ENCODE measurements around the gene SCYL3. TPM values are rescaled to one million over a fixed set of nuclear protein-coding genes. Genes with fewer than 3 reads are reported as not detected.
A peak's percentile ranks its signal among the peaks of the same experiment; 100 is the strongest.
"Not testable (repeated sequence)": the region's sequence is repeated elsewhere in the genome, so short reads cannot be mapped to it uniquely, and the experiment has no call there.

SCYL3 gene
- total RNA-seq, 1 experiment from 2014 or later, result 3.5 TPM

DNA sequence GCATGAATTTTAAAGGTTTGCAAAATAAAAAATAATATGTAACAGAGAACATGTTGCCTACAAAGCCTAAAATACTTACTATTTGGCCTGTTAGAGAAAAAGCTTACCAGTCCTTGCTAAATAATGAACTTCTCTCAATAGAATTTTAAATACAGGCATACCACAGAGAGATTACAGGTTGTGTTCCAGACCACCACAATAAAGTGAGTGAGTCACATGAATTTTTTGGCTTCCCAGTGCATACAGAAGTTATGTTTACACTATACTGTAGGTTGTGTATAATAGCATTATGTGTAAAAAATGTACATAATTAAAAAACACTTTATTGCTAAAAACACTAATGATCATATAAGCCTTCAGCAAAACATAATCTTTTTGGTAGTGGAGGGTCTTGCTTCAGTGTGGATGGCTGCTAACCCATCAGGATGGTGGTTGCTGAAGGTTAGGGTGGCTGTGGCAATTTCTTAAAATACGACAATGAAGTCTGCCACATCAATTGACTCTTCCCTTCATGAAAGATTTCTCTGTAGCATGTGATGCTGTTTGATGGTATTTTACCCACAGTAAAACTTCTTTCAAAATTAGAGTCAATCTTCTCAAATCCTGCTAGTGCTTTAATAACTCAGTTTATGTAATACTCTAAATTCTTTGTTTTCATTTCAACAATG lies 48.6 kb downstream of the SCYL3 start:
- DNase-seq (ENCODE audit: low read depth), result no peak
- in situ Hi-C loops (cut with HindIII; ENCODE audit: low pct_unique_long_range_greater_than_20kb, low sequenced_read_pairs), result no loop called here

- in situ Hi-C loops (cut with HindIII; ENCODE audit: low pct_unique_long_range_greater_than_20kb, low sequenced_read_pairs), result no loop called here
- no peak for DNase-seq (ENCODE audit: low read depth)
Observed at GRCh38 chr1:169838942-169839341, 54.8 kb downstream of the SCYL3 start.

- in situ Hi-C loops (cut with HindIII; ENCODE audit: low pct_unique_long_range_greater_than_20kb, low sequenced_read_pairs), result no loop called here
- no peak for DNase-seq (ENCODE audit: low read depth)
Observed at GRCh38 chr1:169836198-169836597, 57.5 kb downstream of the SCYL3 start.

- DNase-seq (ENCODE audit: low read depth), result no peak
- in situ Hi-C loops (cut with HindIII; ENCODE audit: low pct_unique_long_range_greater_than_20kb, low sequenced_read_pairs), result no loop called here
Observed at GRCh38 chr1:169835647-169836046, 58.0 kb downstream of the SCYL3 start.

DNA sequence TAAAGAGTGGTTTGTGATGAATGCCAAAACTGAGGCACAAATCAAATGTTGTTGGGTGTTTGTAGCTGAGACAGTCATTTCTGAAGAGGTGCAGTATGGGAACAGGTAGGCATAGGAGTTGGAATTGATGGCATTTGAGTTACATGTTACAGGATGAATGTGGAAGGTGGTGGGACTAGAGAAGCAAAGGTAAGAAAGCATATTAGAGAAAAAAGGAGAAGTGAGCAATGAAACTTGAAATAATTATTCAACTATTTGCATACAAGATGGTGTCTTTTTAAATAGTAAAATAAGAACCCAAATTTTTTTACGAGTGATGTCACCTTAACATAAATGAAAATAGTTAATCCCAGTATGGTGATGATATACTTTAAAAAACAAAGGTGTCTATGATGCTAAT lies 58.8 kb downstream of the SCYL3 start:
- in situ Hi-C loops (cut with HindIII; ENCODE audit: low pct_unique_long_range_greater_than_20kb, low sequenced_read_pairs), result no loop called here
- no peak for DNase-seq (ENCODE audit: low read depth)

GRCh38 chr1:169833179-169833901 lies 60.4 kb downstream of the SCYL3 start:
- in situ Hi-C loops (cut with HindIII; ENCODE audit: low pct_unique_long_range_greater_than_20kb, low sequenced_read_pairs), result no loop called here
- DNase-seq (ENCODE audit: low read depth), result no peak

- DNase-seq (ENCODE audit: low read depth), result no peak
- in situ Hi-C loops (cut with HindIII; ENCODE audit: low pct_unique_long_range_greater_than_20kb, low sequenced_read_pairs), result no loop called here
Observed at GRCh38 chr1:169829671-169830070, 64.0 kb downstream of the SCYL3 start.

DNA sequence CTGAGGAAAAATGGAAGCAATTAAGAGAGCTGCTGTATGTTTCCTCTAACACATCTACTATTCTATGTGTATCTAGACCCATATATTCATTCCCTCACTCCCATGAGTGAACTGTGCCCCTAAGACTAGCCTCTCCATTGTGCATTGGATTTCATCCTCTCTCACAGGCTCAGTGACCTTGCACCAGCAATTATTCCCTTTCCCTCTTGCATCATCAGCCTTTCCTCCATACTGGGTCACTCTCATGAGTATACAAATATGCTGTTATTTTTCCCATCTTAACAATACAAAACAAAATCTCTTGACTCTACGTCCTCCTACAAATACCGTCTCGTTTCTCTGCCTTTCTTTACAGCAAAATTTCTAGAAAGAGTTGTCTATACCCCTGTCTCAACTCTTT lies 69.5 kb downstream of the SCYL3 start:
- DNase-seq (ENCODE audit: low read depth), result no peak
- in situ Hi-C loops (cut with HindIII; ENCODE audit: low pct_unique_long_range_greater_than_20kb, low sequenced_read_pairs), result no loop called here

DNA sequence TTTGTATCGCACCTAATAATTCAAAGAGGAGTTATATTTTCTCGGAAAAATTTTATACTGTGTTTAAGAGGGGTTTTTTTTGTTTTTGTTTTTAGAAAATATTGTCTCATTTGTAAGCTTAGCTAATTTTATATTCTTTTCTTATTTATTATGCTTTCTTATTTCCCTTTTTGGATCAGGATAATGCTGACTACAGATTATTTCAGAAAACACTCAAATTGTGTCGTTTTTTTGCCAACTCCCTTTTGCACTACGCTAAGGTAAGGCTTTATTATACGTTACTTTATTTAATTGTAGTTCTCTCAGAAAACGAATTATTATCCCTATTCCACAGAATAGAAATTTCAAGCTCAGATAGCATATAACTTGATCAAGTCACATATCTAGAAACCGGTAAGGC lies 72.2 kb downstream of the SCYL3 start:
- in situ Hi-C loops (cut with HindIII; ENCODE audit: low pct_unique_long_range_greater_than_20kb, low sequenced_read_pairs), result no loop called here
- no peak for DNase-seq (ENCODE audit: low read depth)

DNA sequence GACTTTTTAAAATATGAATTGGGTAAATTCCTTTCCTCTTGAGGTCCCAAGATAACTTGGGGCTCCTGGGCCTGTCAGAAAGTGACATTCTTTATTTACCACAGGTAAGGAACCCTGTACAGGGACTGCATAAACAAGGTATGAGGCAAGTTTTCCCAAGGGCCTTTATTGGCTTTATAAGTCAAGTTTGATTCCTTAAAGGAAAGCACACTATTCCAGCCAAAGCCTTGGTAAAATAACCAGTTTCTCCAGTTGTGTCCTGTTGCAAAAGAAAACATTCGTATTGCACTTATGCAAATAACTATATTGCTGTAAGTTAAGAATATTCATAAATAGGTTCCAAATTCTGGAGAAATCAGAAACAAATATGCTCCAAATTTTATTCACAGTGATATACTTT lies 77.1 kb downstream of the SCYL3 start:
- in situ Hi-C loops (cut with HindIII; ENCODE audit: low pct_unique_long_range_greater_than_20kb, low sequenced_read_pairs), result no loop called here
- DNase-seq (ENCODE audit: low read depth), result no peak

DNA sequence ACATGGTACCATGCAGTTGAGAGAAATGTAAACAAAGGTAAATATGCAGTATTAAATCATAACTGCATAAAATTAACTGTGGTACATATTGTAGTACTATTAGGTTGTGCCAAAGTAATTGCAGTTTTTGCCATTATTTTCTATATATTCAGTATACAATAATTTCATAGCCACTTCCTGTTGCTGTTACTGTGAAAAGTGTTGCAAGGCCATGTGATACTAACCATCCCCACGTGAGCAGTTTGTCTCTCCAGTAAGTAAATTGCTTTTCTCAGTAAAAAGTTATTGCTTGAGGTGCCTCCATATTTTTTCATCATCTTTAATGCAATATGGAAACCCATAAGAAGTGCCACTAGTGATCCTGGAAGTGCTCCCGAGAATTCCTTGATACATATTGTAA lies 79.4 kb downstream of the SCYL3 start:
- in situ Hi-C loops (cut with HindIII; ENCODE audit: low pct_unique_long_range_greater_than_20kb, low sequenced_read_pairs), result no loop called here
- no peak for DNase-seq (ENCODE audit: low read depth)

- DNase-seq (ENCODE audit: low read depth), result no peak
- in situ Hi-C loops (cut with HindIII; ENCODE audit: low pct_unique_long_range_greater_than_20kb, low sequenced_read_pairs), result no loop called here
Observed at GRCh38 chr1:169812131-169812530, 81.6 kb downstream of the SCYL3 start.

DNA sequence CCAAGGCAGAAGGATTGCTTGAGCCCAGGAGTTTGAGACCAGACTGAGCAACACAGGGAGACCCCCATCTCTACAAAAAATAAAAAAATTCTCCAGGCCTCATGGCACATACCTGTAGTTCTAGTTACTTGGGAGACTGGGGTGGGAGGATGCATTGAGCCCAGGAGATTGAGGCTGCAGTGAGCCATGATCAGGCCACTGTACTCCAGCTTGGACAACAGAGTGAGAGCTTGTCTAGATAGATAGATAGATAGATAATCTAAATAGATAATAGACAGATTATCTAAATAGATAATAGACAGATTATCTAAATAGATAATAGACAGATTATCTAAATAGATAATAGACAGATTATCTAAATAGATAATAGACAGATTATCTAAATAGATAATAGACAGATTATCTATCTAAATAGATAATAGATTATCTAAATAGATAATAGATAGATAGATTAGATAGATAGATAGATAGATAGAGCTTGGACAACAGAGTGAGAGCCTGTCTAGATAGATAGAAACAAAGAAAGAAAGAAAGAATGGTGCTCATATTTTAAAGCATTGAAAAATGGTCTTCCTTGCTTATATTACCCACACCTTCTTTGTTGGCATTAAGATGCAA lies 82.2 kb downstream of the SCYL3 start:
- DNase-seq (ENCODE audit: low read depth); in situ Hi-C loops (cut with HindIII; ENCODE audit: low pct_unique_long_range_greater_than_20kb, low sequenced_read_pairs): not testable (repeated sequence)

GRCh38 chr1:169809370-169810095 lies 84.2 kb downstream of the SCYL3 start:
- DNase-seq (ENCODE audit: low read depth), result peak; percentile 15
- in situ Hi-C loops (cut with HindIII; ENCODE audit: low pct_unique_long_range_greater_than_20kb, low sequenced_read_pairs), result no loop called here

- in situ Hi-C loops (cut with HindIII; ENCODE audit: low pct_unique_long_range_greater_than_20kb, low sequenced_read_pairs), result no loop called here
Observed at GRCh38 chr1:169804941-169805340, 88.8 kb downstream of the SCYL3 start.

GRCh38 chr1:169802888-169803287 lies 90.8 kb downstream of the SCYL3 start:
- in situ Hi-C loops (cut with HindIII; ENCODE audit: low pct_unique_long_range_greater_than_20kb, low sequenced_read_pairs), result no loop called here
- DNase-seq (ENCODE audit: low read depth), result no peak

More at GRCh38 chr1:169804941-169805340, 88.8 kb downstream of the SCYL3 start:
- DNase-seq (ENCODE audit: low read depth), result no peak
